Activated CD8-positive, alpha-beta memory T cell treated with anti-CD3 and anti-CD28 coated beads, Interleukin-2, amount 50 U/mL, for 48 hours (primary cell): ENCODE measurements around the gene TM6SF1.
"Not testable (repeated sequence)": the region's sequence is repeated elsewhere in the genome, so short reads cannot be mapped to it uniquely, and the experiment has no call there.

Experiments used
- DNase-seq: peaks from one replicate; pipeline ENCODE4 v3.0.0-alpha.2; 2020

Gene TM6SF1

DNA sequence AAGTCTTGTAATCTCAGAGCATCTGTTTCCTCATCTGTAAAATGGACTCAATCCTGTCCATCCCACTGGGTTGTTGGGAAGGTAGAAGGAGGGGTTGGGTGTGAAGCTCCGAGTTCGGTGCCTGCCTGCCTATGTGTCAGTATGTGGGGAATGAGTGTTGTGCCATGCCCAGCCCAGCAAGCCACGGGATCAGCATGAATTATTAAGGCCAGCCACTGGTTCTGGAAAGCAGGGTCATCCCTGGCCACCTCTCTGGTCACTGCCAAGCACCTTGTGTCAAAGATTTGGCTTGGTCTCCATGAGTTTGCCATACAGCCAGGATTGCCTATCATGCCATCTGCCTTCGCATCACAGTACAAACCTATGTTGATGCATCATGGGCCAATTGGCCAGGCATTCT lies 11.5 kb downstream of the TM6SF1 start:
- DNase-seq: no peak

DNA sequence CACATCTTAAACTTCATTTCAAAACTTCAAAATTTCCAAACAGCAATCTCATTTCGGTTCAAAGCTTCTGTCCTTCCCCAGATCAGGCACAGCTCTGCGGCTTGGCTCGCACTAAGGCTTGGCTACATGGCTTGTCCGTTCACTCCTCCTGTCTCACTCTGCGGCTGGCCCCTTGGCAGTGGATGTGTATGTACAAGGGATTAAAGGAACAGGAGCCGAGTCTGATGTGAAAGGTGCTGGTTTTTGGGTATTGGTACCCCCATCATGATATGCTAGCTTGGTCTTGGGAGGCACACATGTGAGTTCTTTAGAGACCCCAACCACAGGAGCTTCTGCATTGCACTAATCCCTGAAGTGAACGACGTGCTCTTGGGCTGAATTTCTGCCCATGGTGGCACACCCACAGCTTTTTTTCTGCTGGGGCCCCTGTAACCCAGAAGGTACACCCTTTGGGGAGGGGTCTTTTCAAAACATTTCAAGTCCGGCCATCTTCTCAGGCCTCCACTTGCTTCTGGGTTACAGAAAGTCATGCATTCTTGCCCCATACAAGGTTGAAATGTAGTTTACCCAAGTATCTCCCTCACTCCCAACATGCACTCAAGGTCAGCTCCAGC lies 12.6 kb downstream of the TM6SF1 start:
- no peak for DNase-seq

DNA sequence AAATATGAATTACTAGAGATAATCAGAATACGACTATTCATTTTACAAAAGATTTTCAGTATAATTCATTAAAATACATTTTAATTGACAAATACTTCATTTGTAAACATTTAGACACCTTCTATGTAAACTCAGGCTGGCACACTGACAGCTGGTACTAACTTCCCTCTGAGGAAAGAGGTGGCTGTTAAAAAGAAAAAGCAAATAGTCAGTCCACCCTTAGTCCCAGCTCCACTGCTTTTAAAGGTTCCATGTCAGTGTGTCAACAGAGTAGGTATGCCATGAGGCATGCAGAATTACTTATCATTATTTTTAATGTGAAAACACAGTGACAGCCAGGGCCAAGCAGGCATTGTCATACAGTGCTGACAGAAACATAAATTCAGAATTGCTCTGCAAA lies 16.1 kb downstream of the TM6SF1 start:
- no peak for DNase-seq

DNA sequence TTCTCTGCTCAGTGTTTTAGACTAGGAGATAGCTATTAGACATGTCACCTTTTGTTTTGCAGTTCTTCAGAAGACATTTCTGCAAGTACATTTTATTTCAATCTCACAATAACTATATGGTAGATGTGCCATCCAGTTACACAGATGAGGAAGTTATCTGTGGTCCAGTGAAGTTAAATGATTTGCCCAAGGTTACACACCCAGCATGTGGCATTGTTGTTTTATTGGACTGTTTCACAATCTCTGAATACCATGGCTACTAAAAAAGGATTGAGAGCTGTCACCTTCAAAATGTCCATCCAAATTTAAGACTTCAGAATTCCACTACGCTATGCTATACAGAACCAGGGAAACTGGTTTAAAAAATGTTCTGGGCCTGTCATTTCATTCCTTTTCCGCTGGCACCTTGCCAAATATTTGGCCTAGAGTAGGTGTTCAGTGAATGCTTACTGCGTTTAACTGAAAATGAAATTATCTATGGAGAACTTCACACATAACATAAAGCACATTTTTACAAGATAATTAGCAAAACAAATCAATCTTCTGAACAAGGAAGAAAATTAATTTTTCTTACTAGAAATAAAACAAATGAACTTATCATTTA lies 20.2 kb downstream of the TM6SF1 start:
- no peak for DNase-seq

DNA sequence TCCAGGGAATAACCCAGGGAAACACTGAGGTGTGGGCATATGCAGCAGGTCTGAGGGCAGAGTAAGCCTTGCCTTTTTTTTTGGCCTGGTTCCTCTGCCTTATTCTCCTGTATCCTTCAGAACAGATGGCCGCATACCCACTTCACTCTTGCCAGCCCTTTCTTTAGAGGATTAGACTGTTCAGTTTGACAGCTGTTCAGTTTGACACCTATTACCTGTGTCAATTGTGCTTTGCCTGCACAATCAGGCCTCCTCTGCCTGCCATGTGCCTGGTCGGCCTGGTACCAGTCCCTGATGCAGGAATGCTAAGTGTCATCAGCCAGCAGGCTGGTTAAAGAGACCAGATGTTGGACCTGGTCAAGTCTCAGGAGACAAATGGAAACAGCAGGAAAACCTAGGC lies 22.3 kb downstream of the TM6SF1 start:
- DNase-seq: no peak

DNA sequence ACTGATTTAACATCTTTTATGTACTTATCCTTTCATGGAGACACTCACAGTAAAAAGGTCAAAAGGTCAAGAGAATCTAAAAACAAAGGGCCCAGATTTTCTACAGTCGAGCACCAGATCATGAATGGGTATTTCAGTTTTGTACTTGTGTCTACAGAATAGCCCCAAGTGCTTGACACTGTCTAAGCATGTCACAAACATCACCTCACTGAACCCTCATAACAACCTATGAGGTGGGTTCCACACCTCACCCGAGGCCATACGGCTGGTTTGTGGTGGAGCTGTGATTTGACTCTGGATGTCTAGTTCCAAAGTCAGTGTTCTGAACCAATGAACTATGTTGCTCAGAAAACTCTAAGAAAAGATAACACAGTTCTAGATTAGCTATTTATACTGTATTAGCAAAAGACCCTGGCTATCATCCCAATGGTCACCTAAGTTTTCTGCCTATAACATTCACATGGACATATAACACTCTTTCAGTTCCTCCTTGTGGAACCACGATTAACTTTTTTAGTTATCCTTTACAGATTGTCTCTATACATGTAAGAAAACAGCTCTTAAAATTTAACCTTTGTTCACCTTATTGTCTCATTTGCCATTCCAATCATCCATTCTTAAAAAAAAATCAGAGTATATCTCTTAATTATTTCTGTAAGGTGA lies 25.5 kb downstream of the TM6SF1 start:
- DNase-seq: no peak

DNA sequence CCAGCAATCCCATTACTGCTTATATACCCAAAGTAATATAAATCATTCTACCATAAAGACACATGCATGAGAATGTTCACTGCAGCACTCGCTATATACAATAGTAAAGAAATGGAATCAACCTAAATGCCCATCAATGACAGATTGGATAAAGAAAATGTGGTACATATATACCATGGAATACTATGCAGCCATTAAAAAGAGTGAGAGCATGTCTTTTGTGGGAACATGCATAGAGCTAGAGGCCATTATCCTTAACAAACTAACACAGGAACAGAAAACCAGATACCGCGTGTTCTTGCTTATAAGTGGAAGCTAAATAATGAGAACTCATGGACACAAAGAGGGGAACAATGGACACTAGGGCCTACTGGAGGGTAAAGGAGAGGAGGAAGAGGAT lies 34.7 kb downstream of the TM6SF1 start:
- not testable (repeated sequence) for DNase-seq

DNA sequence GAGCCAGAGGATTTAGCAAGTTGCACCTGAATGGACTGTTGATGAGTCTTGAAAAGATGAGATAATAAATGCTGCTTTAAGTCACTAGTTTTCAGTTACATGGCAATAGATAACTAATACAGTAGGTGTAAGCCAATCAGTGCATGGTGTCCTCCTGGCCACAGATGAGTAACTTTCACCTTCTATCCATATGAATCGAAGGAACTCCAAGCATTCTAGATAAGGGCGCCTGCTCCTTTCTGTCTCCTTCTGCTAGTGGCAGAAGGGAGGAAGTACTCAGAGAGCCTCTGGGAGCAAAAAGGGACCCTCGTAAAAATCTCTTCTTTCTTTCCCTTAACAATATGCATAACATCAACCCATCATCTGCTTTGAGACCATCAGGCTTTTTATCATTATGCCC lies 37.3 kb downstream of the TM6SF1 start:
- DNase-seq: no peak

DNA sequence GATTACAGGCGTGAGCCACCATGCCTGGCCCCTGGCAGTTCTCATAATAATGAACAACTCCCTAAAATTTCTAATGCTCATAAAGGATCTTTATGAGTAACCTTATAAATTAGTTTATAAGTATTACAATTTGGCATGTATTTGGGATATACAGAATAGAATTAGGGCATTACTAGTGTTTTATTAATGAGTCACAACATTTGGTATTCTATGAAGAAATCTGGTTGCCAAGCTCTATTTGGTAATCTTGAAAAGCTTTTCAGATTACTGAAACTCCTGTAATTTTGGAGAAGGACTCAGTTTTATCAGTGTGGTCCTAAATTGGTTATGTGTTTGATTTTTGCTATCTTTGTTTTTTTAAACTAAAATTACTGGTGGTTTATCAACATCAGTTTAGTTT lies 45.8 kb downstream of the TM6SF1 start:
- DNase-seq: no peak

DNA sequence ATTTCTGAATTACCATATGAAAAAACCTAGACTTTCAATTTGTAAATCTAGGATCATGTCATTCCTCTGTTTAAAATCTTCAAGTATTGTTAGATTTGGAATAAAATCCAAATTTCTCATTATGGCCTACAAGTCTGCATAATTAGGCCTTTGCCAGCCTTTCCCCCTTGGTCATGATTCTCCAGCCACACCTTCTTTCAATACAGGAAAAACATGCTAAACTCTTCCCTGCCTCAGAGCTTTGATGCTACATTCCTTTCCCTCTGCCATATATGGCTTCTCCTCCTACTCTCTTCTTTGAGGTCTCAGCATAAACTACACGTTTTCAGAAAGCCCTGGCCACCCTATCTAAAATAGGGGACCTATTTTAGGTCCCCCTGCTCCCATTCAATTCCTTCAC lies 48.5 kb downstream of the TM6SF1 start:
- DNase-seq: no peak

DNA sequence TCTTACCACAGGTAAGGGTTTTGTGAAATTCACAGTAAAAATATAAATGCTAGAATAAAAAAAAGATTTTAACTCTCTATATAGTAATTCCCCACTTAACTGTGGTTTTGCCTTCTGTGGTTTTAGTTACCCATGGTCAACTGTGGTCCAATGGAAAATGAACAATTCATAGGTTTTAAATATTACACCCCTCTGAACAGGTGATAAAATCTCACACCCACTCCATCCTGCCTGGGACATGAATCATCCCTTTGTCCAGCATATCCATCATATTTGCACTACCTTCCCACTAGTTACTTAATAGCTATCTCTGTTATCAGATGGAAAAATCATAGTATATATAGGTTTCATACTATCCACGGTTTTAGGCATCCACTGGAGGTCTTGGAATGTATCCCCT lies 50.9 kb downstream of the TM6SF1 start:
- no peak for DNase-seq

DNA sequence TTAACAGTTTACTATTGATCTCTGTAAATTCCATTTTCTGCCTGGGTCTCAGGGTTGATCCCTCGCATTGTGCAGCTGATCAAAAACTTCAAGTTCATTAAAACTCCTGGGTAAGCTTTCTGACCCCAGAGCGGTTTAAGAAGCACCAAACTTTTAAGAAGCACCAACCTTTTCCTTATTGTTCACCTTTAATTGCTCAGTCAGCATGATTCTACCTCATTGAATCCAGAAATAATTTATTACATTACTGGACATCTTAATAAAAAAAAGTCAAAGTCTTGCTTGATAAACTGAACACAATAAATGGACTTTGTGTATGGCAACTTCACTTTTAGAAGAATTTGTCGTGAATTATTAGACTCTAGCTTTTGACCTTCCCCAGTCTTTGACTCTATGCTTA lies 53.3 kb downstream of the TM6SF1 start:
- DNase-seq: no peak

DNA sequence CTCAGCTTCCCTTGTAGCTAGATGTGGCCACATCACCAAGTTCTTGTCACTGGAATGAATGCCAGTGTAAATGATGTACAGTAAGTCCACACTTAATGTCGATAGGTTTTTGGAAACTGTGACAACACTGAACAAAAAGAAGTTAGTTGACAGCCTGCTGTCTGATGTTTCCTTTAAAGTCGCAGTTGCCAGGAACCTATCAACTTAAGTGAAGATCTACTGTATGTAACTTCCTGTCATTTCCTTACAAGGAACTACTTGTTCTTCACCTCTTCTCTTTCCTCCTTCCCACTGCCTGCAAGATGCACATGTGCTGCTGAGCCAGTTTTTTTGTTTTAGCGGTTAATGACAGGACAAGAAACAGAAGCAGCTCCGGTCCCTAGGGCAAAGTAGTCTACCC lies 55.6 kb downstream of the TM6SF1 start:
- DNase-seq: no peak

DNA sequence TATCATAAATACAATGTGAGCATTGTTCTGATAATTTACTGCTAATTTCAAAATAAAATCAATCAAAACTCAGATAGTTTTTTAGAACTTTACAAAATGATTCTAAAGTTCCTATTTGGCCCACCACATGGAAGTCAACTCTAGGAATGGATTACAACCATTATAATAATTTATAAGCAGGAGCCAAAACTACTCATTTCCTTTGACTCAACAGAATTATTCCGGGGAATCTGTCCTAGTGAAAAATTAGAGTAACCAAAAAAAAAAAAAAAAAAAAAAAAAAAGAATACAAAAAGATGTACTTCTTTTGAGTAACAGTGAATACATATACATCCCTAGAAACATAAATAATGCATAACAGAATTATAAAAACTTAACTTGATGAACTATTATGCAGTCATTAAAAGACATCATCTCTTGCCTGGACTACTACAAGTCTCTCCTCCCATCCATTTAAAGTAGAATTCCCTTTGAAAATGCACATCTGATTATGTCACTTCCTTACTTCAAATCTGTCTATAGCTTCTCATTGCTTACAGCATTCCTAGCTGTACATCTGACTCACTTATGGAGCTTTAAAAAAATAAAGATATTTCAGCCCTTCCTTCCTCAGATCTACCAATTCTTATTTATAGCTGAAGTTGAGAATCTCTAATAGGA lies 56.8 kb downstream of the TM6SF1 start:
- DNase-seq: no peak

DNA sequence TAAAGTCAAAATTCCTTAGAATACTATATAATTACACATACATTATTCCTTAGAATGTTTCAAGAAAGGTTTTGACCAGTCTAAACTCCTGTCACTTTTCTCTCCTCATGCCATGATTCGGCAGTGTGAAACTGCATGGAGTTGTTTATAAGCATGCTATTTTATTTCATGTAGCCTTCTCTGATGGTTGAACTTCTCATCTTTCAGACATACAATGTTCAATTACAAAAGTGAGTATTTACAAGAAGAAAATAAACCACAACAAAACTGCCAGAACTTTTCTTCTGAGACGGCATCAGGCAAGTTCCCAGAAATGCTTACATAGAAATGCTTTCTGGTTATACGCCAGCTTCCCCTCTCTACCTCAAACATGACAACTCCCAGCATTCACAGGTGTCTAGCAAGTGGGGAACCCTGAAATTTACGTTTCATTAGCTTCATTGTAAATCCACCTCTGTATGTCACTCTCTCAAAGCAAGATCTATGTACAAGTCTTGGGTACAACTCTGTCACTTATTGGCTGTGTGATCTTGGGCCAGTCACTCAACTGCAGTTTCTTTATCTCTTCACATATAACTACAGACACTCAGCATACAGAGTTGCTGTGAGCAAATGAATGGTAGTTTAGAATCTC lies 57.4 kb downstream of the TM6SF1 start:
- no peak for DNase-seq

DNA sequence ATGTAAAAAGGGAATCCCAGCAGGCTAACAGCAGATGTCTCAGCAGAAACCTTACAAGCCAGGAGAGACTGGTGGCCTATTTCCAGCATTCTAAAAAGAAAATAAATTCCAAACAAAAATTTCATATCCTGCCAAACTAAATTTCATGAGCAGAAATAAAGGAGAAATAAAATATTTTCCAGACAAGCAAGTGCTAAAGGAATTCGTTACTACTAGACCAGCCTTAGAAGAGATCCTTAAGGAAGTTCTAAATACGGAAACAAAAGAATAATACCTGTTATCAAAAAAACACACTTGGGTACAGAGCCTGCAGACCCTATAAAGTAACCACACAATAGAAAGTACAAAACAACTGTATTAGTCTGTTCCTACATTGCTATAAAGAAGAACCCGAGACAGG lies 58.8 kb downstream of the TM6SF1 start:
- no peak for DNase-seq

DNA sequence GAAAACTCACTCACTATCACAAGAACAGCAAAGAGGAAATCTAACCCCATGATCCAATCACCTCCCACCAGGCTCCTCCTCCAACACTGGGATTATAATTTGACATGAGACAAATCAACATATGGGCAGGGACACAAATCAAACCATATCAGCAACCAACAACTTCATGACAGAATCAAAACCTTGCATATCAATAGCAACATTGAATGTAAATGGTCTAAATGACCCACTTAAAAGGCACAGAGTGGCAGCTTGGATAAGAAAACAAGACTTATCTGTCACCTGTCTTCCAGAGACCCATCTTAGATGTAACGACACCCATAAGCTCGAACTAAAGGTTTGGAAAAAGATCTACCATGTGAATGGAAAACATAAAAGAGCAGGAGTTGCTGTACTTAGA lies 59.4 kb downstream of the TM6SF1 start:
- DNase-seq: no peak

DNA sequence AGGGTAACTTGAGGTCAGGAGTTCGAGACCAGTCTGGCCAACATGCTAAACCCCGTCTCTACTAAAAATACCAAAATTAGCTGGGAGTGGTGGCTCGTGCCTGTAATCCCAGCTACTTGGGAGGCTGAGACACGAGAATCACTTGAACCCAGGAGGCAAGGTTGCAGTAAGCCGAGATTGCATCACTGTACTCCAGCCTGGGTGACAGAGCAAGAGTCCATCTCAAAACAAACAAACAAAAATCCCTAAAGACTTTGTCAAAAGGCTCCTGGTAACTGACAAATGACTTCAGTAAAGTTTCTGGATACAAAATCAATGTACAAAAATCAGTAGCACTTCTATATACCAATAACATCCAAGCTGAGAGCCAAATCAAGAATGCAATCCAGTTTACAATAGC lies 62.1 kb downstream of the TM6SF1 start:
- not testable (repeated sequence) for DNase-seq

DNA sequence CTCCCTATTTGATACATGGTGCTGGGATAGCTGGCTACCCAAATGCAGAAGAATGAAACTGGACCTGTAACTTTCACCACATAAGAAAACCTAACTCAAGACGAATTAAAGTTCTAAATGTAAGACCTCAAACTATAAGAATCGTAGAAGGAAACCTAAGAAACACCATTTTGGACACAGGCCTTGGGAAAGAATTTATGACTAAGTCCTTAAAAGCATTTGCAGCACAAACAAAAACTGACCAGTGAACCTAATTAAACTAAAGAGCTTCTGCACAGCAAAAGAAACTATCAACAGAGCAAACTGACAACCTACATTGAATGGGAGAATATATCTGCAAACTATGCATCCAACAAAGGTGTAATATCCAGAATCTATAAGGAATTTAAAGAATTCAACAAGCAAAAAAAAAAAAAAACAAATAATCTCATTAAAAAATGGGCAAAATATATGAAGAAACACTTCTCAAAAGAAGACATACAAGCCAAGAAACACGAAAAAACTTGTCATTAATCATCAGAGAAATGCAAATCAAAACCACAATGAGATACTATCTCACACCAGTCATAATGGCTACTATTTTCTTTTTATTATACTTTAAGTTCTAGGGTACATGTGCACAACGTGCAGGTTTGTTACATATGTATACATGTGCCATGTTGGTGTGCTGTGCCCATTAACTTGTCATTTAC lies 63.2 kb downstream of the TM6SF1 start:
- DNase-seq: no peak

DNA sequence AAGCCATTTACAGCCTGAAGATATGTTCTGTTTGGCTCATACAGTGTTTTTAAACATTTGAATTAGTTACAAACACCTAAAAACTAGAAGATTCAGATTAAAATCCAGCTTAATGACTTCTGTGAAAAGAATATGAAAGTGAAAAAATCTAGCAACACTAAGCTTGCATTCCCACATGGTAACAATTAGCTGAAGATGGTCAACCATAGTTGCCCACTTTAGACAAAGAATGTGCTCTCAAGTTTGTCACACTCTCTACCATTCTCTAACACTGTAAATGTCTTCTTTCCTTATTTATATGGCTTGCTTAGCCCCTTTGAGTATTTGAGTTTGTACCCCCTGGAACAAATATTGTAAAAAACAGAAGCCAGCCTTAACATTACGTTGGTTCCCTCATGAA lies 67.4 kb downstream of the TM6SF1 start:
- no peak for DNase-seq

DNA sequence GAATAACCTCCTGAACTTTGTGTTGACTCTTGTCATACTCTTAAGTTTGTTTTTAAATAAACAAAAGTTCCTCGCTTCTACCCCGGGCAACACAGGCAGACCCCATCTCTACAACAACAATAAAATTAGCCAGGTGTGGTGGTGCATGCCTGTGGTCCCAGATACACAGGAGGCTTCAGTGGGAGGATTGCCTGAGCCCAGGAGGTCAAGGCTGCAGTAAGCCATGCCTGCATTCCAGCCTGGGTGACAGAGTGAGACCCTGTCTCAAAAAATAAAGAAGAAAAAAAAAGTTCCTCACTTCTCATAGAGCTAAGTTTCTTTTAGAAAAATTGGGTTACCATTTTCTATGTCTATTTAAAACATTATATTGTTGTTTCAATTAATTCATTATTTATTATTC lies 70.9 kb downstream of the TM6SF1 start:
- no peak for DNase-seq

DNA sequence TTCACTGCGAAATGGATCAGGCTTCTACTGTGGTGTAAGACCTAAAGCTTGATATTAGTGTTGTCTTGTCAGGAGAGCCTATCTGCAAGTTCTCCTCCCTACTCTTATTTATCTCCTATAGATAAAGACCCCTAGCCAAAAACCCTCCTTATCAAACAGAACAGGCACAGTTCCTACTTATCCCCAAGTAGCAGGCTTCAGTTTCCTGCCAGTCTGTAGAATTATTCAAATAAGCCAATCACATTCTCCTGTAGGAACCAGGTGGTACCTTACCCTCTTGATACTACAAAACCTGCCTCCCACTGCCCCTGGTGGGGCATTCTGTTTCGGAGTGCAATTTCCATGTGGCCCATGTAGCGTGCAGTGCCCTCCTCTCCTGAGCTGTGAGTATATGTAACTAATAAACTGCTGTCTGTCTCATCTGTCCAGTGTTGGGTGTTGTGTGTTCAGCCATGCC lies 71.5 kb downstream of the TM6SF1 start:
- no peak for DNase-seq

DNA sequence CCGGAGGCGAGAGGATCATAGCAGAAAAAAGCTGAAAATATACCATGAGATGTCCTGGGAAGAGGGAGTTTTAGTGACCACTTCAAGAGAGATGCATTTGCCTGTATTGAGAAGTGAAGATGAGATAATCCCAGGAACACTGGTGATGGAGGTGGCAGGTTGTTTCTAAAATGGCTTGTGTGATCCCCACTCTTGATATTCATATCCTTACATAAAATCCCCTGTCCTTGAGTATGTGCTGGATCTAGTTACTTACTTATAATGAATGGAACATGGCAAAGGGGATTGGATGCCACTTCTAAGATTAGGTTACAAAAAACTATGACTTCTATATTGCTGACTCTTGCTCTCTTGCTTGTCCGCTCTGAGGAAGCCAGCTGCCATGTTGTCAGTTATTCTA lies 78.1 kb downstream of the TM6SF1 start:
- DNase-seq: no peak
